Upper lobe of right lung (tissue), 1 donor: ENCODE data around the gene ARFGEF3. TPM values are rescaled to one million over a fixed set of nuclear protein-coding genes. Genes with fewer than 3 reads are reported as not detected.

Experiments used
- ATAC-seq: fragments of 200-7000 bp; cut with Tn5 transposase; one replicate; pipeline ENCODE4 v1.9.1; 2020; ENCODE audit warnings: mild to moderate bottlenecking, moderate library complexity
- DNase-seq: peaks from one replicate; pipeline ENCODE4 v3.0.0-alpha.2; 2020
- H3K27ac ChIP-seq: fragments of 200-600 bp; one replicate; pipeline ENCODE4 v1.8.0; 2022
- H3K27me3 ChIP-seq: fragments of 200-600 bp; one replicate; pipeline ENCODE4 v1.8.0; 2022; ENCODE audit warnings: mild to moderate bottlenecking
- H3K36me3 ChIP-seq: fragments of 200-600 bp; one replicate; pipeline ENCODE4 v1.8.0; 2022
- H3K4me1 ChIP-seq: fragments of 200-600 bp; one replicate; pipeline ENCODE4 v1.8.0; 2022
- H3K4me3 ChIP-seq: fragments of 200-600 bp; one replicate; pipeline ENCODE4 v1.8.0; 2022; ENCODE audit warnings: mild to moderate bottlenecking
- H3K9me3 ChIP-seq: fragments of 200-600 bp; one replicate; pipeline ENCODE4 v1.8.0; 2022
- CTCF ChIP-seq: fragments of 200-600 bp; IDR thresholded peaks from one replicate; pipeline ENCODE4 v1.8.0; 2022; ENCODE audit warnings: antibody characterized with exemption
- intact Hi-C: fragments of 100-400 bp; cut with DNase I; formaldehyde crosslinking; loops from one replicate; pipeline ENCODE4 v1.11.0; 2022
- total RNA-seq: library from RNA; stranded (reverse); fragmentation: NEBNext Ultra II Directional; extraction: Animal tissue kit (Norgen Biotek cat#: 25700); gene quantifications from one replicate; pipeline ENCODE4 v1.2.1, GENCODE V29; 2021
- donor health status: DM: no; HTN: yes; CAD: no; lungs with severe emphysema.

The ARFGEF3 gene
- total RNA-seq, 1 donor from 2014 or later: 27.2 TPM

- ATAC-seq: peak; percentile 42
- no peak for TF ChIP-seq CTCF
- Histone ChIP-seq H3K27me3 (no peaks in the 10 kb centered on the region), H3K4me1 (no peaks in the 10 kb centered on the region), H3K36me3 (peaks cover 11% of the 10 kb centered on the region), H3K27ac (no peak overlapping the region), H3K9me3 (no peaks in the 10 kb centered on the region), H3K4me3 (no peak overlapping the region)
- no peak for DNase-seq
- intact Hi-C loops: no loop called here
These were observed 148.6 kb downstream of the ARFGEF3 start for GRCh38 chr6:138310294-138310693.

- ATAC-seq (no peak), DNase-seq (no peak)
- Histone ChIP-seq H3K9me3 (no peaks in the 10 kb centered on the region), H3K36me3 (peaks cover 11% of the 10 kb centered on the region), H3K4me3 (no peak overlapping the region), H3K27ac (no peak overlapping the region), H3K27me3 (no peaks in the 10 kb centered on the region), H3K4me1 (no peaks in the 10 kb centered on the region)
- intact Hi-C loops: no loop called here
- no peak for TF ChIP-seq CTCF
These were observed 149.1 kb downstream of the ARFGEF3 start for GRCh38 chr6:138310821-138311220.

- intact Hi-C loops: no loop called here
- H3K4me1 ChIP-seq: no peaks in the 10 kb centered on the region
- ATAC-seq (peak; percentile 23), DNase-seq (no peak)
- H3K36me3 ChIP-seq: peaks cover 11% of the 10 kb centered on the region
- H3K9me3 ChIP-seq: no peaks in the 10 kb centered on the region
- no peak overlapping the region for H3K4me3 ChIP-seq
- no peak overlapping the region for H3K27ac ChIP-seq
- TF ChIP-seq CTCF: no peak
- H3K27me3 ChIP-seq: no peaks in the 10 kb centered on the region
These were observed 149.5 kb downstream of the ARFGEF3 start for GRCh38 chr6:138311268-138311667.

- peak; percentile 70 for ATAC-seq
- Histone ChIP-seq H3K36me3 (peaks cover 18% of the 10 kb centered on the region), H3K27ac (no peak overlapping the region)
These were observed 157.1 kb downstream of the ARFGEF3 start for GRCh38 chr6:138318741-138319375.

GRCh38 chr6:138321934-138322333, 160.2 kb downstream of the ARFGEF3 start:
- Histone ChIP-seq H3K4me3 (no peak overlapping the region), H3K36me3 (peaks cover 7% of the 10 kb centered on the region), H3K9me3 (no peaks in the 10 kb centered on the region), H3K4me1 (no peaks in the 10 kb centered on the region), H3K27ac (no peak overlapping the region), H3K27me3 (no peaks in the 10 kb centered on the region)
- ATAC-seq: no peak
- no peak for TF ChIP-seq CTCF
- intact Hi-C loops: no loop called here
- no peak for DNase-seq

More at GRCh38 chr6:138318741-138319375, 157.1 kb downstream of the ARFGEF3 start:
- no peak for TF ChIP-seq CTCF
- DNase-seq: no peak
- H3K27me3 ChIP-seq: no peaks in the 10 kb centered on the region
- no peaks in the 10 kb centered on the region for H3K4me1 ChIP-seq
- intact Hi-C loops: no loop called here
- H3K9me3 ChIP-seq: no peaks in the 10 kb centered on the region
- H3K4me3 ChIP-seq: no peak overlapping the region

- intact Hi-C loops: no loop called here
- DNase-seq: no peak
These were observed 162.1 kb downstream of the ARFGEF3 start for GRCh38 chr6:138323821-138324220.

More at GRCh38 chr6:138323821-138324220, 162.1 kb downstream of the ARFGEF3 start:
- Histone ChIP-seq H3K27ac (no peak overlapping the region), H3K4me1 (no peaks in the 10 kb centered on the region), H3K36me3 (peaks cover 5% of the 10 kb centered on the region), H3K4me3 (no peak overlapping the region), H3K9me3 (no peaks in the 10 kb centered on the region), H3K27me3 (no peaks in the 10 kb centered on the region)
- no peak for TF ChIP-seq CTCF
- no peak for ATAC-seq
